HG03159 (cell line): ENCODE data around the gene DVL3.

Source experiments
- ATAC-seq: cut with Tn5 transposase; IDR thresholded peaks from one replicate; pipeline ENCODE4 v1.9.1; 2021; ENCODE audit warnings: mild to moderate bottlenecking, moderate library complexity; ENCODE audit not compliant: unreplicated experiment

The DVL3 gene

DNA sequence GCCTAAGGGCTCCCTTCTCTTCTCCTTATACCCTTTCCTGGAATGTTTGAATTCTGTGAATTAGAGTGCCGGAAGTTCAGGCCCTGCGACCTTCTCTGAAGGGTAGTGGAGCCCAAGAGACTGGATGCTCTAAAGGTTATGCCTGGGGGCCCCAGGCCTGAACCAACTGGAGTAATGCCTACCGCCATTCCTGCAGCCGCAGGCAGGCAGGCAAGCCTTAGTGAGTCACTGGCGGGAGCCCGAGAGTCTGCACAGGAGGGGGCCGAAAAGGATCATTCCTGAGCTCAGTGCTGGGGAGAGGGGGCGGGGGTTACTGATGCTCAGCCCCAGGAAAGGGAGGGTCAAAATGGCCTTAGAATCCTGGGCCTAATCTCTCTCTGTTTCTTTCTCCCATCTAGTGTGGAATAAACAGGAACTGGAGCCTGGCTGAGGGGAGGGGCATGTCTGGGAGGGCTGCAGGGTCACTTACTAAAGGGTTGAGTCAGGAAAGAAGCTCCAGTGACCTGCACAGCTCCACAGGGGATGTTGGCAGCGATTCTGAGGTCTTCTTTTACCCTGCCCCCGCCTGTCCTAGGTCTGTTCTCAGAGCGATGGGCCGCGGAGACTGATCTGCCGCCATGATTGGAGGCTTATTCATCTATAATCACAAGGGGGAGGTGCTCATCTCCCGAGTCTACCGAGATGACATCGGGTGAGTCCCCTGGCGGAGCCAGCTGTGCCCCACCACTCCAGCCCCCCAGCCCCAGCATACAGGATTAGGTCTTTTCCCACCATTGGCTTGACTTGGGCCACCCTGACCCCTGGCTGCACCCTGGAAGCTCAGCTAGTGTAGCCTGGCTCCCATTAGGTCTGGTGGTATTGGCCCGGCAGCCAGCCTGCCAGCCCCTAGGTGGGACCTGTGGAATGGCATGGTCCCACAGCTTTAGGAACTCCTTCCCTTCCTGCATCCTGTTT is 21.5 kb downstream of the DVL3 start:
- no peak for ATAC-seq

DNA sequence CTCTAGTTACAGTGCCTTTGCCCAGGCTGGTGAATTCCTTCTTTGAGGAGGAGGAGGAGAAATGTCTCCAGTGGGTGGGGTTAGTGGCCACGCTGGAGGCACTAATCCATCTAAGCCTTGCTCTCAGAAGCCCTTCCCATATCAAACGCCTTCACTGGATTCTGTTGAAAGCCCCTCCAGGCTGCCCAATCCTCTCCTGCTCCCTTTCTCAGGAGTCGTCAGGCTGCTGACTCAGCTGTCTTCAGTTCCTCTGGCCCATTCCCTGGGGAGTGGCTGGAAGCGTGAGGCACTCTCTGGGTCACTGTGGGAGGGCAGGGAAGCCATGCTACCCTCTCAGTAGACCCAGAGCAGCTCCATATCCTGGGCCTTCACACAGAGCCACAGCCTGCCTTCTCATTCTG is 22.2 kb downstream of the DVL3 start:
- ATAC-seq = no peak

DNA sequence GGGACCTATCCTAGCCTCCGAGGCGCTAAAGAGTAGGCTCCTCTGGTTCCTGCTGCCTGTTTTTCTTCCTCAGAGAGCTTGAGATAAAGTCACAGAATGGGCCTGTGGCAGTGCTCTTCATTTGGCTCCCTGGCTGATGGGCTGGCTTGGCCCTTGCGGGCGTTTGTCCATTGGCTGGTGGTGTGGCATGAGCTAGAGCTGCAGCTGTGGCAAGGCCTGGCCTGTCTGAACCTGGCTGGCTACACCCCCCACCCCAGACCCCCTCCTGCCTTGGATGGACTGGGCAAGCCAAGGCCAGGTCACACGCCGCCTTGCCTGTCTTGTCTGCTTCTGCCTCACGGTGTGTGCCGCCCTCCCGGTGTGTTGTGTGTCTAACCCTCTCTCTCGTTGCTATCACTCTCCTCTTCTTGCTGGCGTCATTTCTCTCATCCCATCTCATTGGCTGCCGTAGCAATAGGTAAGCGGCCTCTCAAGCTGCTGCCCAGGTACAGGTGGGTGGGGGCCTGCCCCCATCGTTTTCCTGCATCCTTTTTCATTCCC is 22.7 kb downstream of the DVL3 start:
- no peak for ATAC-seq

DNA sequence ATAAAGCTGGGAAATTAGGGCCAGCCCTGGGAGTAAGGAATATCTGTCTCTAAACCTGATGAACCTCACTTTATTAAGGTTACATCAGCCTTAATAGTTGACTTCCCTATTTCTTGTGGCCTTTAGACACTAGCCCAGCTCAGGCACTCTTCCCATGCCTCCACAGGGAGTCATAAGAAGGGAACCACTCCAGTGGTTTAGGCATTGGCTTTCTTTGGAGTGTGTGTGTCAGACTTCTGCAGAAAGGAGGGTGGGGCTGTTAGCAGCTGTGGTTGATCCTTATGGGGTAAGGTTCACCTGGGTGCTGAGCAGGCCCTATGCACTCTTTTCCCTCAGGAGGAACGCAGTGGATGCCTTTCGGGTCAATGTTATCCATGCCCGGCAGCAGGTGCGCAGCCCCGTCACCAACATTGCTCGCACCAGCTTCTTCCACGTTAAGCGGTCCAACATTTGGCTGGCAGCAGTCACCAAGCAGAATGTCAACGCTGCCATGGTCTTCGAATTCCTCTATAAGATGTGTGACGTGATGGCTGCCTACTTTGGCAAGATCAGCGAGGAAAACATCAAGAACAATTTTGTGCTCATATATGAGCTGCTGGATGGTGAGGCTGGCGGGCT is 23.5 kb downstream of the DVL3 start:
- ATAC-seq = no peak

DNA sequence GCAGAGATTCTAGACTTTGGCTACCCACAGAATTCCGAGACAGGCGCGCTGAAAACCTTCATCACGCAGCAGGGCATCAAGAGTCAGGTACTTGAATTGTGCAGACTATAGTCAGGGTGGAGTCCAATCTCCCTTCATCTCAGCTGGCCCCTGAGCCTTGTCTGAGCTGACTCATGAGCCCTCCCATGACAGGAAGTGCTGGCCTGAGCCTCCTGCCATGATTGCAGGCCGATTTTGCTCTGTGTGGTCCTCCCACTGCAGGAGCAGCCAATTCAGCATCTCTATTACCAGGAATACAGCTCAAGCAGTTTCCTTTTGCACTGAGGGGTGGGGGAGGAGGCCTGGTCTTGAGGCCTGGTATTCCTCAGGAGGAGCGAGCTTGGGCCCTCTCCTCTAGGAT is 25.0 kb downstream of the DVL3 start:
- ATAC-seq = no peak

DNA sequence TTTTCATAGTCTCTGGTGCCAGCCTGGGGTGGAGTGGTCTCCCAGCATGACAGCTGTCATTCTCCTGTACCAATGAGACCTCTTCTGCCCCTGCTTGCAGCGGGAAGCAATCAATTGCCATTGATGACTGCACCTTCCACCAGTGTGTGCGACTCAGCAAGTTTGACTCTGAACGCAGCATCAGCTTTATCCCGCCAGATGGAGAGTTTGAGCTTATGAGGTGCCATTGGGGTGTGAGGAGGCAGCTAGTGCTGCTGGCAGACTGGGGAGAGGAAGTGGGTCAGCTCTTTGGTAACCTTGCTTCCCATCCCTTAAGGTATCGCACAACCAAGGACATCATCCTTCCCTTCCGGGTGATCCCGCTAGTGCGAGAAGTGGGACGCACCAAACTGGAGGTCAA is 26.4 kb downstream of the DVL3 start:
- no peak for ATAC-seq

DNA sequence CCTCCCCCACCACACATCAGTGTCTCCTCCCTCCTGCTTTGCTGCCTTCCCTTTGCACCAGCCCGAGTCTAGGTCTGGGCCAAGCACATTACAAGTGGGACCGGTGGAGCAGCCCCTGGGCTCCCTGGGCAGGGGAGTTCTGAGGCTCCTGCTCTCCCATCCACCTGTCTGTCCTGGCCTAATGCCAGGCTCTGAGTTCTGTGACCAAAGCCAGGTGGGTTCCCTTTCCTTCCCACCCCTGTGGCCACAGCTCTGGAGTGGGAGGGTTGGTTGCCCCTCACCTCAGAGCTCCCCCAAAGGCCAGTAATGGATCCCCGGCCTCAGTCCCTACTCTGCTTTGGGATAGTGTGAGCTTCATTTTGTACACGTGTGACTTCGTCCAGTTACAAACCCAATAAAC is 28.5 kb downstream of the DVL3 start:
- no peak for ATAC-seq

DNA sequence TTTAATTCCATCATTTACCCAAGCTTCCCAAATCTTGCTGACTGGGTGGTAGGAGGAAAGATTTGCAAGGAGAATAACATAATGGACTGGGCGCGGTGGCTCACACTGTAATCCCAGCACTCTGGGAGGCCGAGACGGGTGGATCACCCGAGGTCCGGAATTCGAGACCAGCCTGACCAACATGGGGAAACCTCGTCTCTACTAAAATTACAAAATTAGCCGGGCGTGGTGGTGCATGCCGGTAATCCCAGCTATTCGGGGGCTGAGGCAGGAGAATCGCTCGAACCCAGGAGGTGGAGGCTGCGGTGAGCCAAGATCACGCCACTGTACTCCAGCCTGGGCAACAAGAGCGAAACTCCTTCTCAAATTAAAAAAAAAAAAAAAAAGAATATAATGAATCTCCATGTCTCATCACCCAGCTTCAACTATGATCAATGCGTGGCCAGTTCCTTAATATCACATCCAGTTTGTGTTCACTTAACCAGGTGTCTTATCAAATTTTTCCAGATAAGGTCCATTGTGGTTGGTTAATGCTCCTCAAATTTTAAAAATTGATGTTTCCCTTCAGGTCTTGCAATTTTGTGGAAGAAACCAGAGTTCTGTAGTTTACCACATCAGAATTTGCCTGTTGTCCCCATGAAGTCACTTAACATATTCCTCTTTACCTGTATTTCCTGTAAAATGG is 29.5 kb downstream of the DVL3 start:
- ATAC-seq = no peak

DNA sequence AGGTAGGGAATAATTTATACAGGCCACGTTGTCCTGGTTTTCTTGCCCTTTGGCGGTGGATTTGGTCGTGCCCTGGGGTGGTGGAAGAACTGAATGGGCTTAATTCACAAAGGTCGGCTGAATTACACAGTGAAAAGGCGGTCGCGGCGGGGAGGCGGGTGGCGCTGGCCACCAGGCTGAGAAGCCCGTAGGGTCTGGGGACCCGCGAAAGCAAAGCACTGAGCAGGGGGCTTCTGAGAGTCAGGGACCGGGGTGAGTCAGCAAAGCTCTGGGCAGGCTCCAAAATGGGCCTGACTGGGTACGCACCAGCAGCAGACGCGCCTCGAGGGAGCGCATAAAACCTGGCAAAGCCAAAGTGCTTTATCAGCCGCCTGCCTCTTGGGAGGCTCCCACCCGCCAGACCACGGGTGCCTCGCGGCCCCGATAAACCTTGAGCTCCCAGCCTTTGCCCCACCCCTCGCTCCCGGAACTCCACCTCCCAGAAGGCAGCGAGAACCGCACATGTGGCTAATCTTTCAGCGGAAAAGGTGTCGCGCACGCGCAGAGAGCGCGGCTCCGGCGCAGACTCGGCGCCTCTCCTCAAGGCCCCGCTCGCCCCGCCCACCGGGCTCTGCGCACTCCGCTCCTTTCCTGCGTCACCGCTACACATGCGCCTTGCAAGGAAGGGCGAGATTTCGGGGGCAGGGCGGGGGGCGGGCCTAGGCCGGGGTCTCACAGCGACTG is 30.4 kb downstream of the DVL3 start:
- peak; percentile 88 for ATAC-seq

DNA sequence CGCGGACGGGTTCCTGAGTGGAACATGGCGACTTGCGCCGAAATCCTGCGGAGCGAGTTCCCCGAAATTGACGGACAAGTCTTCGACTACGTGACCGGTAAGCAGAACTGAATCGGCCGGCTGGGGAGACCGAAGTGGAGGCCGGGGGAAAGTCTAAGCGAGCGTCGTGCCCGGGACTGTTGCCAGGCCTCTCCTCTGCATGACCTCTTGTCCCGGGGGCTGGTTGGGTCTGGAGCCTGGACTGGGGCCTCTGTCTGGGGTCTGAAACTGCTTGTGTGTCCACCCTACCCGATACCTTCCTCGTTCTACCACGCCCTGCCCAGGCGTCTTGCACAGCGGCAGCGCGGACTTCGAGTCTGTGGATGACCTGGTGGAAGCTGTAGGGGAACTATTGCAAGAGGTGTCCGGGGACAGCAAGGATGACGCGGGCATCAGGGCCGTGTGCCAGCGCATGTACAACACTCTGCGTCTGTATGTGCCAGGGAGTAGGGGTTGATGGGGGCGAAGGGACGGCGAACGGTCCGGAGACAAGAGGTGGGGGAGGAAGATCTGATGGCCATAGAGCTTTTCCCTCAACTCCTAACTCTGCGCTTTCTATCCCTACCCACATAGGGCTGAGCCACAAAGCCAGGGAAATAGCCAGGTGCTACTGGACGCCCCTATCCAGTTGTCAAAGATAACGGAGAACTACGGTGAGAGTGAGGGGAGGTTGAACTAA is 31.2 kb downstream of the DVL3 start, which contains the start of gene ABCF3:
TSS of gene ABCF3 (plus strand) at position 16 of the 718 bp plus-strand sequence. CDS start at position 25, 9 bp downstream.
- ATAC-seq = peak; percentile 26

DNA sequence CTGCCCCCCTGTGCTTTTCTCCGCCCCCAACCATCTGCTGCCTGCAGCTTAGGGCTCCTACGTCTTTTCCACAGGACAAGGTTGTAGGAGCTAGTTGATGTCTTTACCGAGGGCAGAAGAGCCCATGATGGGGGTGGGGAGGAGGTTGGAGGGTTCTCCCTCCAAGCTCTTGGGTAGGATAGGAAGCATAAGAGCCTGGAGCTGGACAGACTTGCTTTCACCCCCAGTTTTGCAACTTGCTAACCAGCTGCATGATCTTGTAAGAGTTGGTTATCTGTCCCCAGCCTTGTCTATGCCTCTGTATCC is 31.7 kb downstream of the DVL3 start:
- no peak for ATAC-seq

DNA sequence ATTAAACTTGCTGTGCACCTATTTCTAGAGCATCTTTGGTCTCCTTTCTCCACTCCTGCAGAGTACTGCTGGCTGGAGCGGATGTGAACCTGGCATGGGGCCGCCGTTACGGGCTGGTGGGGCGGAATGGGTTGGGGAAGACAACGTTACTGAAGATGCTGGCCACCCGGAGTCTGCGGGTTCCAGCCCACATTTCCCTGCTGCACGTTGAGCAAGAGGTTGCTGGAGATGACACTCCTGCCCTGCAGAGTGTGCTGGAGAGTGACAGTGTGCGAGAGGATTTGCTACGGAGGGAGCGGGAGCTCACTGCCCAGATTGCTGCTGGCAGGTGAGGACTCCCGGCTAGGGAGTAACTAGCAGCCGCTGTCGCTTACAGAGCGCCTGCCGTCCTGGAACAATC is 32.9 kb downstream of the DVL3 start:
- no peak for ATAC-seq

DNA sequence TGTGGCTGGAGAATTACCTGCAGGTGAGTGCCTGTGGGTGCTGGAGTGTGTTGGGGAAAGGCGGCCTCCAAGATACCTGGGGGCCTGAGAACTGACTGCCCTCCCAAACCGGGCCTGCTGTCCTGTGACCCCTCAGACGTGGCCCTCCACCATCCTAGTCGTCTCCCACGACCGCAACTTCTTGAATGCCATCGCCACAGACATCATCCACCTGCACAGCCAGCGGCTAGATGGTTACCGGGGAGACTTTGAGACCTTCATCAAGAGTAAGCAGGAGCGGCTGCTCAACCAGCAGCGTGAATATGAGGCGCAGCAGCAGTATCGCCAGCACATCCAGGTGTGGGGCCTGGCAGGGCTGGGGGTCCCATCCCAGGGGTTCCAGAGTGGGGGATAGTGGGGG is 34.2 kb downstream of the DVL3 start:
- no peak for ATAC-seq

DNA sequence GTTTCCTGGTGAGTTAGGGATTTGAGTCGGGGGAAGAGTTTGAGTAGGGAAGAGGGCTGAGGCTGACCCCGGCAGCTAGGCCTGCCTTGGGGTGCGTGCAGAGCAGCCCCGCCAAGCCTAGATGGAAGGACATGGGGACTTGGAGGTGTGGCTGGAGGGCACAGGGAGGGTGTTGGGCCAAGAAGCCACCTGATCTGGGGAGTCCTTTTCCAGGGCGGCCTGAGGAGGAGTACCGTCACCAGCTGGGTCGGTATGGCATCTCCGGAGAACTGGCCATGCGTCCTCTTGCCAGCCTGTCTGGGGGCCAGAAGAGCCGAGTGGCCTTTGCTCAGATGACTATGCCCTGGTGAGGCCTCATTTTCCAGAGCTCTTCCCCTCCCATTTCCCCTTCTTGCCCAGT is 37.7 kb downstream of the DVL3 start:
- no peak for ATAC-seq

DNA sequence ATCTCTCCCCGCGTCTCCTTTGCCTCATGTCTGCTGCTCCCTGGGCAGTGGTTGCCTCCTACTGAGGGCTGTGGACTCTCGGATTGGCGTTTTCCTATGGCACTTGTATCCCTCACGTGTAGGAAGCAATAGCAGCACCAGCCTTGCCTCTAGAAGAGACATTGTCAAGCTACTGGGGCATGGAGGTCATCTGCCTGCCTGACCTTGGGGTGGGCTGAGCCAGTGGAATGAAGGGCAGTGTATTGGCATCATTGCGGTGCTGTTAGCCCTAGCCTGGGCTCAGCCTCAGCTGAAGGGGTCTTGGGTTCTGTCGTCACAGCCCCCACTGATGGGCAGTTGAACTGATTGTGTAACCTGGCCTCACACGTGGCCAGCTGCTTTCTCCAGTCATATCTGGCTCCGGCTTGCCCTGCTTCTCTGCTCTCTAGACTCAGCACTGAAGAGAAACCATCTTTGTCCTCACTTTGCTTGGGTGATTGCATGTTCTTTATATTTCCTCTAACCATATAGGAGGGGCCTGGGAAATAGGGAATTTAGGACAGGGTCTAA is 38.9 kb downstream of the DVL3 start:
- ATAC-seq = no peak

DNA sequence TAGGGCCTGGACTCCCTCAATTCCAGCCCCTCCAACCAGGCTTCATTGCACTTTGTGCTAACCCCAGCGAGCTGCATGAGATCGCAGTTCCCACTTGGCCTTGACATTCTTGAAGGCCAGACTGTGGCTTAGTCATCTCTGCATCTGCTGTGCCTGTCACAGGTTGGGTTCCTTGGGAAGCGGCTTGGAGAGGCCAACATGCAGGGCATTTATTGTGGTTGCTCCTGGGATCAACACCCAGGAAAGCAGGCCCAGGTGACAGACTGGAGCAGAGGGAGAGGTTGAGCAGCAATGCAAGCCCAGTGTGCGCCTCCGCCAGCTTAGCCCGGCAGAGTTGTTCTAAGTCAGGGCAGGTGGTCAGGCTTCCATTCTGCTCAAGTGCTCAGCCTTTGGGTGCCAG is 41.4 kb downstream of the DVL3 start:
- no peak for ATAC-seq

DNA sequence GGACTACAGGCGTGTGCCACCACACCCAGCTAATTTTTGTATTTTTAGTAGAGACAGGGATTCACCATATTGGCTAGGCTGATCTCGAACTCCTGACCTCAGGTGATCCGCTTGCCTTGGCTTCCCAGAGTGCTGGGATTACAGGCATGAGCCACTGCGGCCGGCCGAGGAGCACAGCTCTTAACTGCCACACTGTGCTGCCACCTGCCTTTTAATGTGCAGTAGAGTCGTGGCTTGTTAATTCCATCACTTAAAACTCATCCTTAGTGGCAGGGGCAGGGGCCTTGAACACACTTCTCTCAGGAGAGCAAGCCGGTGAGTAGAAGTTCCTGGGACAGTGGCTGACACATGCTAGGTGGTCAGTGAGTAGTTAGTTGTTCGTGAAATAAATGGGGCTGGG is 43.3 kb downstream of the DVL3 start:
- no peak for ATAC-seq

DNA sequence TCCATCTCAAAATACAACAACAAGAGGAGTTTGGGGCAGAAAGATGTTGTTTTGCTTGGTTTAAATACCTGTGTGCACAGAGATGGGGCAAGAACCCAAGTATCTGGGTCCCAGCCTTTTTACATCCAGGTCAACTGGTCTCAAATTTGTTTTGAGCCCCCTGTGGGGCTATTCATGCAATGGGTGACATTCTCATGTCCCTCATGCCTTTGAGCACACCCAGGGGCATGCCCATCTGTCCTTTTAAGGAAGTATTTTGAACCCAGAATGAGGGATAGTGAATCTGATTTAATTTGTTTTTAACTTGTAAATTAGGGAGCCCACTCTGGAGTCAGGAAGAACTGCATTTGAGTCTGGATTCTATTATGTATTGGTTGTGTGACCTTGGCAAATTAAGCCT is 45.6 kb downstream of the DVL3 start:
- ATAC-seq = no peak

DNA sequence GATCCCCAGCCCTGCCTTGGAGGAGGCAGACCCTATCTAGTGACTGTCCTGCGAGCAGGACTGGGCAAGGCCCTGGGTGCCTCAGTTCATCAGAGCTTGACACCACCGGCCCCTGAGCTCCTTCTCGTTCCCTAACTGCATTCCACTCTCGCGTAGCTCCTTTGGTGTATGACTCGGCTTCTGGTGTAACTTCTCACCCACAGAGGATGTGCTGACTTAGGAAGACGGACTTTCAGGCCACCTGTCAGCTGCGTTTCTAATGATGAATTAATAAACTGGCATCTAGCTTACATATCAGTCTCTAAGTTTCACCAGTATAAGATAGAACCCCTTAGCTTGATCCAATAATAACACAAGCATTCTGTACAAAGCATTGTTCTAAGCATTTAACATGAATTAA is 48.3 kb downstream of the DVL3 start:
- no peak for ATAC-seq
